ENCODE data around the gene TMEM179.

- TF ChIP-seq, protein P1, sequence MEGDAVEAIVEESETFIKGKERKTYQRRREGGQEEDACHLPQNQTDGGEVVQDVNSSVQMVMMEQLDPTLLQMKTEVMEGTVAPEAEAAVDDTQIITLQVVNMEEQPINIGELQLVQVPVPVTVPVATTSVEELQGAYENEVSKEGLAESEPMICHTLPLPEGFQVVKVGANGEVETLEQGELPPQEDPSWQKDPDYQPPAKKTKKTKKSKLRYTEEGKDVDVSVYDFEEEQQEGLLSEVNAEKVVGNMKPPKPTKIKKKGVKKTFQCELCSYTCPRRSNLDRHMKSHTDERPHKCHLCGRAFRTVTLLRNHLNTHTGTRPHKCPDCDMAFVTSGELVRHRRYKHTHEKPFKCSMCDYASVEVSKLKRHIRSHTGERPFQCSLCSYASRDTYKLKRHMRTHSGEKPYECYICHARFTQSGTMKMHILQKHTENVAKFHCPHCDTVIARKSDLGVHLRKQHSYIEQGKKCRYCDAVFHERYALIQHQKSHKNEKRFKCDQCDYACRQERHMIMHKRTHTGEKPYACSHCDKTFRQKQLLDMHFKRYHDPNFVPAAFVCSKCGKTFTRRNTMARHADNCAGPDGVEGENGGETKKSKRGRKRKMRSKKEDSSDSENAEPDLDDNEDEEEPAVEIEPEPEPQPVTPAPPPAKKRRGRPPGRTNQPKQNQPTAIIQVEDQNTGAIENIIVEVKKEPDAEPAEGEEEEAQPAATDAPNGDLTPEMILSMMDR (IDR thresholded peaks at IDR 0.05): no peak
- no peak for TF ChIP-seq POLR2A (IDR thresholded peaks at IDR 0.05)
These were observed 716 bp downstream of the TMEM179 start for GRCh38 chr14:104603711-104604401.
